Stimulated activated CD8-positive, alpha-beta memory T cell treated with anti-CD3 and anti-CD28 coated beads, Interleukin-12 subunit alpha, Interleukin-12 subunit beta, amount 100 ng/mL, for 4 hours (primary cell): ENCODE data around the gene CYP2R1.

ENCODE experiments used
- DNase-seq: peaks from one replicate; pipeline ENCODE4 v3.0.0-alpha.2; 2020; ENCODE audit warnings: low read depth

The CYP2R1 gene

GRCh38 chr11:14892036-14892556 lies at the start of gene CYP2R1:
CYP2R1 (minus strand) TSS chr11:14892231; CDS start chr11:14892205, 26 bp downstream.
- peak; percentile 77 for DNase-seq

GRCh38 chr11:14938936-14939335 lies 46.9 kb upstream of the CYP2R1 start:
- DNase-seq, result no peak

GRCh38 chr11:14934641-14935351 lies 42.8 kb upstream of the CYP2R1 start:
- no peak for DNase-seq

- no peak for DNase-seq
These were observed 40.4 kb upstream of the CYP2R1 start for GRCh38 chr11:14932447-14932846.

GRCh38 chr11:14930369-14930768 lies 38.3 kb upstream of the CYP2R1 start:
- no peak for DNase-seq

GRCh38 chr11:14927146-14927545 lies 35.1 kb upstream of the CYP2R1 start:
- DNase-seq, result no peak

GRCh38 chr11:14924318-14924717 lies 32.3 kb upstream of the CYP2R1 start:
- DNase-seq, result no peak

- DNase-seq, result no peak
These were observed 24.4 kb upstream of the CYP2R1 start for GRCh38 chr11:14916403-14916802.

- no peak for DNase-seq
These were observed 22.5 kb upstream of the CYP2R1 start for GRCh38 chr11:14914536-14914935.

GRCh38 chr11:14908214-14908880 lies 16.3 kb upstream of the CYP2R1 start:
- no peak for DNase-seq

GRCh38 chr11:14907411-14908213 lies 15.6 kb upstream of the CYP2R1 start:
- DNase-seq, result peak; percentile 66

- DNase-seq, result no peak
These were observed 15.0 kb upstream of the CYP2R1 start for GRCh38 chr11:14906993-14907392.

- DNase-seq, result no peak
These were observed 14.5 kb upstream of the CYP2R1 start for GRCh38 chr11:14906578-14906977.

GRCh38 chr11:14905104-14906033 lies 13.3 kb upstream of the CYP2R1 start:
- DNase-seq, result peak; percentile 42

GRCh38 chr11:14904745-14905103 lies 12.7 kb upstream of the CYP2R1 start:
- peak; percentile 60 for DNase-seq

GRCh38 chr11:14902650-14903350 lies 10.8 kb upstream of the CYP2R1 start:
- DNase-seq, result no peak

GRCh38 chr11:14898906-14899305 lies 6.9 kb upstream of the CYP2R1 start:
- no peak for DNase-seq

- DNase-seq, result no peak
These were observed 6.3 kb upstream of the CYP2R1 start for GRCh38 chr11:14898355-14898754.

- DNase-seq, result no peak
These were observed 2.9 kb upstream of the CYP2R1 start for GRCh38 chr11:14894657-14895598.

GRCh38 chr11:14892577-14892976 lies 546 bp upstream of the CYP2R1 start:
- no peak for DNase-seq
